HG03135 (cell line): Measurements from ENCODE around the gene KLHDC10.
A peak's percentile ranks its signal among the peaks of the same experiment; 100 is the strongest.
"Not testable (repeated sequence)": the region's sequence is repeated elsewhere in the genome, so short reads cannot be mapped to it uniquely, and the experiment has no call there.

Source experiments
- ATAC-seq: cut with Tn5 transposase; IDR thresholded peaks from one replicate; pipeline ENCODE4 v1.9.1; 2021; ENCODE audit warnings: mild to moderate bottlenecking, moderate library complexity; ENCODE audit not compliant: unreplicated experiment

KLHDC10 gene

GRCh38 chr7:130069978-130070860 lies at the start of gene KLHDC10:
TSS of gene KLHDC10 (plus strand) at chr7:130070534. CDS start at chr7:130070644, 110 bp downstream.
- ATAC-seq = peak; percentile 93

- no peak for ATAC-seq
These were observed 49.1 kb upstream of the KLHDC10 start for GRCh38 chr7:130021105-130021834.

GRCh38 chr7:130022115-130022514 lies 48.2 kb upstream of the KLHDC10 start:
- no peak for ATAC-seq

- ATAC-seq = no peak
These were observed 47.6 kb upstream of the KLHDC10 start for GRCh38 chr7:130022623-130023175.

GRCh38 chr7:130024390-130024789 lies 45.9 kb upstream of the KLHDC10 start:
- no peak for ATAC-seq

GRCh38 chr7:130032698-130033097 lies 37.6 kb upstream of the KLHDC10 start:
- no peak for ATAC-seq

- ATAC-seq = no peak
These were observed 32.6 kb upstream of the KLHDC10 start for GRCh38 chr7:130037703-130038102.

GRCh38 chr7:130040576-130040975 lies 29.8 kb upstream of the KLHDC10 start:
- no peak for ATAC-seq

- ATAC-seq = no peak
These were observed 22.5 kb upstream of the KLHDC10 start for GRCh38 chr7:130047831-130048230.

- no peak for ATAC-seq
These were observed 21.4 kb upstream of the KLHDC10 start for GRCh38 chr7:130048906-130049305.

- not testable (repeated sequence) for ATAC-seq
These were observed 18.1 kb upstream of the KLHDC10 start for GRCh38 chr7:130052250-130052649.

- not testable (repeated sequence) for ATAC-seq
These were observed 15.1 kb upstream of the KLHDC10 start for GRCh38 chr7:130055198-130055597.

GRCh38 chr7:130062246-130062645 lies 8.1 kb upstream of the KLHDC10 start:
- ATAC-seq = no peak

GRCh38 chr7:130063036-130063435 lies 7.3 kb upstream of the KLHDC10 start:
- no peak for ATAC-seq

GRCh38 chr7:130064580-130064926 lies 5.8 kb upstream of the KLHDC10 start:
- not testable (repeated sequence) for ATAC-seq

GRCh38 chr7:130065500-130066152 lies 4.7 kb upstream of the KLHDC10 start:
- no peak for ATAC-seq

GRCh38 chr7:130069179-130069977 lies 956 bp upstream of the KLHDC10 start:
- ATAC-seq = no peak

- ATAC-seq = peak; percentile 21
These were observed 708 bp downstream of the KLHDC10 start for GRCh38 chr7:130070861-130071622.

- no peak for ATAC-seq
These were observed 1.6 kb downstream of the KLHDC10 start for GRCh38 chr7:130071701-130072622.
